Nephron progenitor cell (in vitro differentiated cells): ENCODE data around the gene GLUD2.

Experiments used
- DNase-seq: peaks from one replicate; pipeline ENCODE4 v3.0.0; 2021
- H3K27ac Mint-ChIP-seq: 2 replicates; pipeline ENCODE4 v1.8.0; 2021; ENCODE audit warnings: mild to moderate bottlenecking, moderate library complexity, mixed read lengths
- H3K27me3 Mint-ChIP-seq: 2 replicates; pipeline ENCODE4 v1.8.0; 2021; ENCODE audit warnings: mild to moderate bottlenecking, low read depth, mixed read lengths; ENCODE audit not compliant: poor library complexity
- H3K36me3 Mint-ChIP-seq: 2 replicates; pipeline ENCODE4 v1.8.0; 2021; ENCODE audit warnings: low read depth, mixed read lengths
- H3K4me1 Mint-ChIP-seq: 2 replicates; pipeline ENCODE4 v1.8.0; 2021; ENCODE audit warnings: mixed read lengths
- H3K4me3 Mint-ChIP-seq: 2 replicates; pipeline ENCODE4 v1.8.0; 2021; ENCODE audit warnings: mild to moderate bottlenecking, moderate library complexity, mixed read lengths
- H3K9me3 Mint-ChIP-seq: 2 replicates; pipeline ENCODE4 v1.8.0; 2021; ENCODE audit warnings: mild to moderate bottlenecking, moderate library complexity, mixed read lengths
- TF ChIP-seq, protein P1 (sequence below): fragments of 200-600 bp; sonication (generic); IDR thresholded peaks from 2 replicates; pipeline ENCODE4 v1.5.0; 2021; ENCODE audit warnings: antibody characterized with exemption

The GLUD2 gene

DNA sequence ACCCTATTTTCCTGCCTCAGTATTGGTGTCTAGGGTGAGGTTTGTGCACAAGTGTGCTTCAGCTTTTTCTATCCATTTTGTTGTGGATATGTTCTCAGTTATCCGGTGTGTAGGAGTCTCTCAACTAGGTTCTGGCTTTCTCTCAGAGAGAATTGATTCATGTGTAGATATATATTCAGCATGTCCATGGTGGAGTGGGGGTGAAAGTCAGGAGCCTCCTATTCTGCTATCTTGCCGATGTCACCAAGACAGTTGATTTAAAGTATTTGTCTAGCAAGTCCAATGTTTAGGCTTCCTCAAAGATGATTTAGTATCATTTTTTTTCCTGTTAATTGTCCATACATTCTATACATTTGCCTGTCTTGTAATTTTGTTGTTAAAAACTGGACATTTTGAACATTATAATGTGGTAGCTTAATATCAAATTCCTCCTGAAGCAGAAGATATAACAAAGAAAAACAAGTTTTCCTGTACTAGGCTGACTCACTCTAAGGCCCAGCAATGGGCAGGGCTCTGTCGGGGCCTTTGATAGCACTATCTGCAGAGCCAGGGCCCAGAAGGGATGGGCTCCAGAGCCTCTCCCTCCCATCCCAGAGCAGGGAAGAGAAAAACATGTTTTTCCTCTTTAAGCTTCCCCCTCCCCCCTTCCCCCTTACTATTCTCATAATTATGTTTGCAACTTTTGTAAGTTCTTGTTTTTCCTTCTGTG is 37.6 kb downstream of the GLUD2 start:
- no peaks in the 10 kb centered on the region for H3K27me3 Mint-ChIP-seq
- no peak overlapping the region for H3K27ac Mint-ChIP-seq
- H3K4me1 Mint-ChIP-seq, result peaks cover 10% of the 10 kb centered on the region
- TF ChIP-seq, protein P1, sequence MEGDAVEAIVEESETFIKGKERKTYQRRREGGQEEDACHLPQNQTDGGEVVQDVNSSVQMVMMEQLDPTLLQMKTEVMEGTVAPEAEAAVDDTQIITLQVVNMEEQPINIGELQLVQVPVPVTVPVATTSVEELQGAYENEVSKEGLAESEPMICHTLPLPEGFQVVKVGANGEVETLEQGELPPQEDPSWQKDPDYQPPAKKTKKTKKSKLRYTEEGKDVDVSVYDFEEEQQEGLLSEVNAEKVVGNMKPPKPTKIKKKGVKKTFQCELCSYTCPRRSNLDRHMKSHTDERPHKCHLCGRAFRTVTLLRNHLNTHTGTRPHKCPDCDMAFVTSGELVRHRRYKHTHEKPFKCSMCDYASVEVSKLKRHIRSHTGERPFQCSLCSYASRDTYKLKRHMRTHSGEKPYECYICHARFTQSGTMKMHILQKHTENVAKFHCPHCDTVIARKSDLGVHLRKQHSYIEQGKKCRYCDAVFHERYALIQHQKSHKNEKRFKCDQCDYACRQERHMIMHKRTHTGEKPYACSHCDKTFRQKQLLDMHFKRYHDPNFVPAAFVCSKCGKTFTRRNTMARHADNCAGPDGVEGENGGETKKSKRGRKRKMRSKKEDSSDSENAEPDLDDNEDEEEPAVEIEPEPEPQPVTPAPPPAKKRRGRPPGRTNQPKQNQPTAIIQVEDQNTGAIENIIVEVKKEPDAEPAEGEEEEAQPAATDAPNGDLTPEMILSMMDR, result no peak
- no peaks in the 10 kb centered on the region for H3K36me3 Mint-ChIP-seq
- peaks cover 48% of the 10 kb centered on the region for H3K9me3 Mint-ChIP-seq
- no peak overlapping the region for H3K4me3 Mint-ChIP-seq
- no peak for DNase-seq

DNA sequence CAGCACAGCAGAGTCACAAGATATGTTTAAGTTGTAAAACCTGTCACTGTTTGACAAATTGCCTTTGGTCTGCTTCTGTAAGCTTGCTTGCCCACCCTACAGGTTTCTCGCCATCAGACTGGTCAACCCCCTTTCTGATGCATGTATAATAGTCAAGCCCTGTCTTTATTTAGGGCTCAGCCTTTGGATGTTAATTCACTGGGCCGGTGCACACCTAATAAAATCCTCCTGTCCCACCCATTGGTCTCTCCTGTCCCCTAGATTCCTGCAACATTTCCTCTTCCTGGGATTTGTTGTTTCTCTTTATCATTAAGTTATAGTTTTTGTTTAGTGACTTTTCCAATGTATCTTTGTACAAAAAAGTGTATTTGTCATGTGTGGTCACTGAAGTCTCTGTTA is 38.2 kb downstream of the GLUD2 start:
- Mint-ChIP-seq H3K4me1 (peaks cover 8% of the 10 kb centered on the region), H3K36me3 (no peaks in the 10 kb centered on the region), H3K27me3 (no peaks in the 10 kb centered on the region), H3K27ac (no peak overlapping the region), H3K4me3 (no peak overlapping the region), H3K9me3 (peaks cover 51% of the 10 kb centered on the region)
- no peak for DNase-seq
- TF ChIP-seq, protein P1, result no peak

DNA sequence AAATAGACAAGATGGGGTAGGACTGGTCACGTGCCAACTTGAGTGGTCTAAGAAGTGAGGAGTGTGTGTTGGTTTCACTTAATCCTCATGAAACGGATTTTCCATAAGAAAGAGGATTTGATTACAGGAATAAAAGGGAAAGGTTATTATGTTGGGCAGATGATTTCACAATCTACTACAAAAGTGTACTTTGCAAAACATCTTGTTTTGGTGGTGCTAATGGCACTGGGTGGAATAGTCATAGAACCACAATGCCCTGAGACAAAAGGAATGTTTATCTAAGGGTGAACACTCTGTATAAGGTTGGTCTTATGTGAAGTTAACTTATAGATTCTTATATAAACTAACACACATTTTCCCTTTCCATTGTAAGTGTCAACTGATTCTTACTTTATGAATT is 45.6 kb downstream of the GLUD2 start:
- H3K27ac Mint-ChIP-seq, result no peak overlapping the region
- no peaks in the 10 kb centered on the region for H3K36me3 Mint-ChIP-seq
- H3K9me3 Mint-ChIP-seq, result peaks cover 45% of the 10 kb centered on the region
- H3K27me3 Mint-ChIP-seq, result no peaks in the 10 kb centered on the region
- no peaks in the 10 kb centered on the region for H3K4me1 Mint-ChIP-seq
- DNase-seq, result no peak
- TF ChIP-seq, protein P1, result no peak
- H3K4me3 Mint-ChIP-seq, result no peak overlapping the region
